Subcutaneous abdominal adipose tissue (tissue), 5 donors: ENCODE results near the gene MIDN.
"Not testable (repeated sequence)": the region's sequence is repeated elsewhere in the genome, so short reads cannot be mapped to it uniquely, and the experiment has no call there.

Experiments used
- H3K27ac ChIP-seq: one replicate; pipeline ENCODE4 v1.7.0; 2013; ENCODE audit warnings: low read depth, mild to moderate bottlenecking, inconsistent platforms, low read length, moderate library complexity
- H3K27me3 ChIP-seq, 5 donors: one replicate each; pipeline ENCODE4 v1.7.0; 2013; ENCODE audit warnings: low read length in 5 of 5, inconsistent platforms in 1 of 5; ENCODE audit not compliant: control insufficient read depth in 5 of 5, insufficient read depth in 4 of 5
- H3K36me3 ChIP-seq, 5 donors: one replicate each; pipeline ENCODE4 v1.7.0; 2013; ENCODE audit warnings: low read length in 5 of 5; ENCODE audit not compliant: control insufficient read depth in 5 of 5, insufficient read depth in 5 of 5
- H3K4me1 ChIP-seq, 5 donors: one replicate each; pipeline ENCODE4 v1.7.0; 2013; ENCODE audit warnings: low read length in 5 of 5, mild to moderate bottlenecking in 3 of 5, moderate library complexity in 1 of 5; ENCODE audit not compliant: control insufficient read depth in 5 of 5, insufficient read depth in 5 of 5
- H3K4me3 ChIP-seq, 5 donors: one replicate each; pipeline ENCODE4 v1.7.0; 2013; ENCODE audit warnings: low read length in 5 of 5, low read depth in 1 of 5
- H3K9ac ChIP-seq, 5 donors: one replicate each; pipeline ENCODE4 v1.7.0; 2013; ENCODE audit warnings: low read length in 5 of 5, mild to moderate bottlenecking in 4 of 5, moderate library complexity in 3 of 5
- H3K9me3 ChIP-seq, 5 donors: one replicate each; pipeline ENCODE4 v1.7.0; 2013; ENCODE audit warnings: low read length in 5 of 5; ENCODE audit not compliant: control insufficient read depth in 5 of 5
- donor health status: healthy.
- donor health status: healthy.
- donor health status: healthy.
- donor health status: healthy.
- donor health status: healthy.

Gene MIDN

GRCh38 chr19:1295169-1296012, 47.0 kb downstream of the MIDN start:
- H3K36me3 ChIP-seq = no peaks in the 10 kb centered on the region
- H3K9me3 ChIP-seq = no peaks in the 10 kb centered on the region
- H3K4me3 ChIP-seq = no peak overlapping the region
- no peak overlapping the region for H3K27ac ChIP-seq
- peaks cover 0 to 6% (median 4%) of the 10 kb centered on the region in 5 donors for H3K4me1 ChIP-seq
- peaks cover 32 to 57% (median 51%) of the 10 kb centered on the region in 5 donors for H3K27me3 ChIP-seq
- no peak overlapping the region for H3K9ac ChIP-seq

DNA sequence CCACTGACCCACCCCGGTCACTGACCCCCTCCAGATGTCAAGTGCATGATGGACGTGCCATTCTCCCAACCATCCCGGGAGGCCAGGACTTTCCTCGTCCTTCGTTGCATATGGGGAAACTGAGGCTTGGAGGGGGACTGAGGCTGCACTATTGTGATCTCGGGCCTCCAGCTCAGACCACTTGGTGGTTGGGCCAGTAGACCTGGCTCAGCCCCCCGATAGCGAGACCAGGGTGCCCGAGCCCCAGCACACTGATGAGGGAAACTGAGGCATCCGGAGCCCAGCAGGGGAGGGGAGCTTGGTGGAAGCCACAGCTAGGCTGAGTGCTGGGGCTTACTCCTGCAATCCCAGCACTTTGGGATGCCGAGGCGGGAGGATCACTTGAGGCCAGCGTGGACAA, 47.7 kb downstream of the MIDN start:
- no peak overlapping the region for H3K27ac ChIP-seq
- H3K9ac ChIP-seq = no peak overlapping the region
- H3K4me3 ChIP-seq = no peak overlapping the region
- H3K36me3 ChIP-seq = no peaks in the 10 kb centered on the region
- peaks cover 32 to 51% (median 44%) of the 10 kb centered on the region in 5 donors for H3K27me3 ChIP-seq
- no peaks in the 10 kb centered on the region for H3K9me3 ChIP-seq
- H3K4me1 ChIP-seq = peaks cover 0 to 6% (median 4%) of the 10 kb centered on the region in 5 donors

DNA sequence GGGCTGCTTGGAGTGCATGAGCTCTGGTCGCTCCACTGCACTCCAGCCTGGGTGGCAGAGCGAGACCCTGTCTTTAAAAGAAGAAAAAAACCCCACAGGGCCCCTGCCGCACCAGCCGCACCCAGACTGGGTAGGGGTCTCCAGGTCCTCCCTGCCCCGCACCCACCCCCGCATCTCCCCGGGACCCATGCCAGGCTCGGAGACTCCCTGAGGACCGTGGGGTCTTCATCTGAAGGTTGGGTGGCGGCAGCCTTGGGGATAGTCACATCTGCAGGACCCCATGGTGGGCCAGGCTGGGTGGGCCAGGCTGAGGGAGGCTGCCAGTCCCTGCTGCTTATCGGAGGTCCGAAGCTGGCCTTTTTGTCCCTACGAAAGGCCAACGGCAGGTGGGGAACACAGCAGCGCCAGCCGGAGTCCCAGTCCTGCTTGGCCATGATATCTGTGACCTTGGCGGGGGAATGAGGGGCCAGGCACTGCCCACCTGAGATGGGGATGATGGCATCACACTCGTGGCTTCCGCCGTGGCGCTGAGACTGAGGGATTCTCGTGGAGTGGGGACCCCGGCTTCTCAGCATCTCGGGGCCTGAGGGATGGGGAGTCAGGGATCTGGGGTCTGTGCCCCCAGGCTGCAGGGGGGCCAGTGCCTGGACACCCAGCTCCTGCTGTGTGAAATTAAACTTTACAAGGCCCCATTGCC, 48.3 kb downstream of the MIDN start:
- Histone ChIP-seq H3K4me3 (no peak overlapping the region), H3K9me3 (no peaks in the 10 kb centered on the region), H3K27ac (no peak overlapping the region), H3K36me3 (no peaks in the 10 kb centered on the region), H3K4me1 (peaks cover 0 to 6% (median 4%) of the 10 kb centered on the region in 5 donors), H3K27me3 (peaks cover 30 to 44% (median 38%) of the 10 kb centered on the region in 5 donors), H3K9ac (no peak overlapping the region)

- Histone ChIP-seq H3K9me3 (no peaks in the 10 kb centered on the region), H3K27me3 (peaks cover 15 to 29% (median 23%) of the 10 kb centered on the region in 5 donors), H3K4me3 (no peak overlapping the region), H3K36me3 (no peaks in the 10 kb centered on the region), H3K4me1 (peaks cover 0 to 6% (median 4%) of the 10 kb centered on the region in 5 donors), H3K27ac (no peak overlapping the region), H3K9ac (no peak overlapping the region)
Measured at GRCh38 chr19:1298235-1298634, 49.9 kb downstream of the MIDN start.

GRCh38 chr19:1299801-1300200, 51.4 kb downstream of the MIDN start:
- H3K4me3 ChIP-seq = no peak overlapping the region
- H3K9me3 ChIP-seq = no peaks in the 10 kb centered on the region
- peaks cover 5 to 14% (median 10%) of the 10 kb centered on the region in 5 donors for H3K27me3 ChIP-seq
- H3K9ac ChIP-seq = no peak overlapping the region
- no peak overlapping the region for H3K27ac ChIP-seq
- no peaks in the 10 kb centered on the region for H3K36me3 ChIP-seq
- H3K4me1 ChIP-seq = peaks cover 0 to 6% (median 4%) of the 10 kb centered on the region in 5 donors

GRCh38 chr19:1300744-1301490, 52.5 kb downstream of the MIDN start:
- Histone ChIP-seq H3K36me3 (no peaks in the 10 kb centered on the region), H3K9ac (no peak overlapping the region), H3K4me1 (no peaks in the 10 kb centered on the region), H3K27ac (no peak overlapping the region), H3K4me3 (no peak overlapping the region), H3K27me3 (peaks cover 0 to 5% (median 3%) of the 10 kb centered on the region in 5 donors), H3K9me3 (no peaks in the 10 kb centered on the region)

DNA sequence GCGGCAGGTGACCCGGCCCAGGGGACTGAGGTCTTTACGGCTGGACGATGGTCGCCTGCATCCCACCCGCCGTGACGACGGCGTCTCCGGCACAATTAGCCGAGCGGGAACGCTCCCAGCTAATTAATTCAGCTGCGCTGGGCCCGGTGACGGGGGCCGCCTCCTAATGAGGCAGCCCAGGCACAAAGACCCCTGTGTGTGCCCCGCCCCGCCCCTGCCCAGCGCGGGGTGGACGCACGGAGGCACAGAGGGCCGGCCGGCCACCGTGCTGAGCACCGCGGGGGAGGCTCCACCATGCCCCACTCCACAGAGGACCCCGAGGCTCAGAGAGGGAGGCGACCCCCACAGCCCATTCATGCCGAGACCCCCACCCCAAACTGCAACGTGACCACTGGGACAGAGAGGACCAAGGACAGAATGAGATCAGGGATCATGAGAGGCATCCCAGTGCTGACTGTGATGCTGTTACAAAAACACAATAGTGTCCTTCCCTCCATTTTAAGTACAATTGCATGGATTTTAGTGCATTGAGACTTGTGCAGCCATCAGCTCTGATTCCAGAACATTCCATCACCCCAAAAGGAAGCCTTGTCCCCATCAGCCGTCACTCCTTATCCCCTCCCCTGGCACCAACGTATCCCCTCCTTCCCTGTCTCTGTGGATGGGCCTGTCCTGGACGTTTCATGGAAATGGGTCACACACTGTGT, 54.3 kb downstream of the MIDN start:
- Histone ChIP-seq H3K27me3 (peaks cover 0 to 5% (median 0%) of the 10 kb centered on the region in 5 donors), H3K27ac (no peak overlapping the region), H3K9me3 (no peaks in the 10 kb centered on the region), H3K4me1 (no peaks in the 10 kb centered on the region), H3K36me3 (no peaks in the 10 kb centered on the region), H3K9ac (no peak overlapping the region), H3K4me3 (no peak overlapping the region)

GRCh38 chr19:1304197-1304924, 56.0 kb downstream of the MIDN start:
- Histone ChIP-seq H3K9ac (no peak overlapping the region), H3K9me3 (no peaks in the 10 kb centered on the region), H3K4me1 (no peaks in the 10 kb centered on the region), H3K4me3 (no peak overlapping the region), H3K27me3 (peaks cover 0 to 6% (median 2%) of the 10 kb centered on the region in 5 donors), H3K27ac (no peak overlapping the region), H3K36me3 (no peaks in the 10 kb centered on the region)

- not testable (repeated sequence) for H3K36me3 ChIP-seq, H3K4me3 ChIP-seq, H3K4me1 ChIP-seq, H3K9me3 ChIP-seq, H3K27ac ChIP-seq, H3K9ac ChIP-seq
- peaks cover 5 to 11% (median 10%) of the 10 kb centered on the region in 5 donors for H3K27me3 ChIP-seq
Measured at GRCh38 chr19:1305354-1305753, 57.0 kb downstream of the MIDN start.
